ENCODE data around the gene SLC22A5. TPM values are rescaled to one million over a fixed set of nuclear protein-coding genes. Genes with fewer than 3 reads are reported as not detected.

The SLC22A5 gene
- total and polyA plus RNA-seq, 10 of the 15 experiments (the other 5 are each of a cell fraction or from before 2014, with no cell fraction given): 1.1 to 4.4 (median 2.3) TPM

DNA sequence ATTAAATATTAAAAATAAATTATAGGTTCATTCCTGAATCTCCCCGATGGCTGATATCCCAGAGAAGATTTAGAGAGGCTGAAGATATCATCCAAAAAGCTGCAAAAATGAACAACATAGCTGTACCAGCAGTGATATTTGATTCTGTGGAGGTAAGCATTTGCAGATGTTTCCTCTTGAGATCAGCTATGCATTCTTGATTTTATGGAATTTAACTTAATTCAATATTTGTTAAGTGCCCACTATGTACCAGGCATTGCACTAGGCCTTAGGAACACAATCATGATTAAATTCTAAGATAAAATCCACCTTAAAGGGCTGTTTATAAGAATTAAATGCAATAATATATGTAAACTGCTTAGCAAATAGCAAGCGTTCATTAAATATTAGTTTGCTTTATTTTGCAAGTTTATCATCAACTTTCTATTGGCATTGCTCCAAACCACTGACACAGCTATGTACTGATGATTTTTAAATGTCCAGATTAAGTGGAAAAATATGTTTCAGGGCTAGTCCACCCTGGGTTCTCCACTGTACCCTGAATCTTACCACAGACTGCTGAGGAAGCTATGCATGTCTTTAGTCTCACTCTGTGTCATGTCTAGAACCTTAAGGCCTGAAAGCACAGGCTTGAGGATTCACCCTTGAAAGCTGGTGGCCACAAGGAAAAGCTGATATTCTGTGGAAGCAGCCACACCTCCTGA lies 42.1 kb upstream of the SLC22A5 start:
- ChIA-PET SMC1A (ENCODE audit: uncharacterized antibody, unreplicated experiment) (interaction anchor here (1.1 to 1.9 kb wide), 2 partner anchors 27 to 89 kb away, joined by 3 to 4 read pairs; no protein-coding TSS in a partner anchor), POLR2A (interaction anchor here (1.0 kb wide), 1 partner anchor 33 kb away, joined by 3 read pairs; the partner anchor contains the start of gene SLC22A4), CTCF (interaction anchor here (1.3 to 5.2 kb wide), 3 partner anchors 13 to 89 kb away, joined by 3 to 24 read pairs (median 7); no protein-coding TSS in a partner anchor), RAD21 (ENCODE audit: unreplicated experiment) (interaction anchor here (0.5 to 0.6 kb wide), 2 partner anchors 67 to 669 kb away, joined by 3 read pairs; no protein-coding TSS in a partner anchor)
- Histone ChIP-seq H3K36me3 (ENCODE audit: control insufficient read depth in 2 of 2, insufficient read depth in 2 of 2, low read length in 1 of 2) (no peaks in the 10 kb centered on the region), H3K9me3 (replicated peaks; ENCODE audit: control insufficient read depth, insufficient read depth, low read length) (no peaks in the 10 kb centered on the region), H3K9ac (ENCODE audit: control insufficient read depth, insufficient read depth, low read length) (no peak overlapping the region), H3K4me3 (no peak overlapping the region), H3K4me1 (ENCODE audit: control insufficient read depth, insufficient read depth, low read length) (no peaks in the 10 kb centered on the region), H3K4me2 (ENCODE audit: control insufficient read depth, insufficient read depth) (no peak overlapping the region), H3K27ac (ENCODE audit: control insufficient read depth, insufficient read depth) (no peak overlapping the region), H2AFZ (ENCODE audit: control insufficient read depth, low read depth, low read length) (no peak overlapping the region), H3K79me2 (ENCODE audit: control insufficient read depth, insufficient read depth, low read length) (no peaks in the 10 kb centered on the region), H4K20me1 (ENCODE audit: control insufficient read depth, insufficient read depth) (no peaks in the 10 kb centered on the region), H3K27me3 (replicated peaks in 1 of 2; ENCODE audit: control insufficient read depth in 2 of 2, insufficient read depth in 2 of 2, low read length in 1 of 2) (no peaks in the 10 kb centered on the region; a peak in 1 of 4 replicates)
- in situ Hi-C loops (cut with MboI): no loop called here
- ATAC-seq (no peak), DNase-seq (ENCODE audit: low read depth, low spot score) (no peak), FAIRE-seq (no peak)
- 35% methylated on average over 2 of the region's 2 CpGs for WGBS (ENCODE audit: insufficient coverage, insufficient replicate concordance, low lambda C conversion rate, missing lambda C conversion rate)
- intact Hi-C loops (cut with micrococcal nuclease; ENCODE audit: unreplicated experiment): no loop called here
- no TSS peak for BruUV-seq (replicated peaks)
- TF ChIP-seq NFYA (IDR thresholded peaks at IDR 0.05; ENCODE audit: borderline replicate concordance, low read depth, low read length) (no peak), NRF1 (conservative IDR thresholded peaks at IDR 0.05; ENCODE audit: low read depth, low read length) (no peak), GABPA (IDR thresholded peaks at IDR 0.05; ENCODE audit: low read depth) (no peak), TCF3 (IDR thresholded peaks at IDR 0.05; ENCODE audit: borderline replicate concordance, insufficient read depth, low read depth, low read length) (no peak), CHD1 (IDR thresholded peaks at IDR 0.05; ENCODE audit: low read depth, low read length) (no peak), CBX3 (IDR thresholded peaks at IDR 0.05; ENCODE audit: borderline replicate concordance, low read depth) (no peak), CHD2 (IDR thresholded peaks at IDR 0.05; ENCODE audit: borderline replicate concordance, low read depth, low read length) (no peak), BRCA1 (IDR thresholded peaks at IDR 0.05; ENCODE audit: low read depth, low read length) (no peak)
- TF ChIP-seq, protein P1, sequence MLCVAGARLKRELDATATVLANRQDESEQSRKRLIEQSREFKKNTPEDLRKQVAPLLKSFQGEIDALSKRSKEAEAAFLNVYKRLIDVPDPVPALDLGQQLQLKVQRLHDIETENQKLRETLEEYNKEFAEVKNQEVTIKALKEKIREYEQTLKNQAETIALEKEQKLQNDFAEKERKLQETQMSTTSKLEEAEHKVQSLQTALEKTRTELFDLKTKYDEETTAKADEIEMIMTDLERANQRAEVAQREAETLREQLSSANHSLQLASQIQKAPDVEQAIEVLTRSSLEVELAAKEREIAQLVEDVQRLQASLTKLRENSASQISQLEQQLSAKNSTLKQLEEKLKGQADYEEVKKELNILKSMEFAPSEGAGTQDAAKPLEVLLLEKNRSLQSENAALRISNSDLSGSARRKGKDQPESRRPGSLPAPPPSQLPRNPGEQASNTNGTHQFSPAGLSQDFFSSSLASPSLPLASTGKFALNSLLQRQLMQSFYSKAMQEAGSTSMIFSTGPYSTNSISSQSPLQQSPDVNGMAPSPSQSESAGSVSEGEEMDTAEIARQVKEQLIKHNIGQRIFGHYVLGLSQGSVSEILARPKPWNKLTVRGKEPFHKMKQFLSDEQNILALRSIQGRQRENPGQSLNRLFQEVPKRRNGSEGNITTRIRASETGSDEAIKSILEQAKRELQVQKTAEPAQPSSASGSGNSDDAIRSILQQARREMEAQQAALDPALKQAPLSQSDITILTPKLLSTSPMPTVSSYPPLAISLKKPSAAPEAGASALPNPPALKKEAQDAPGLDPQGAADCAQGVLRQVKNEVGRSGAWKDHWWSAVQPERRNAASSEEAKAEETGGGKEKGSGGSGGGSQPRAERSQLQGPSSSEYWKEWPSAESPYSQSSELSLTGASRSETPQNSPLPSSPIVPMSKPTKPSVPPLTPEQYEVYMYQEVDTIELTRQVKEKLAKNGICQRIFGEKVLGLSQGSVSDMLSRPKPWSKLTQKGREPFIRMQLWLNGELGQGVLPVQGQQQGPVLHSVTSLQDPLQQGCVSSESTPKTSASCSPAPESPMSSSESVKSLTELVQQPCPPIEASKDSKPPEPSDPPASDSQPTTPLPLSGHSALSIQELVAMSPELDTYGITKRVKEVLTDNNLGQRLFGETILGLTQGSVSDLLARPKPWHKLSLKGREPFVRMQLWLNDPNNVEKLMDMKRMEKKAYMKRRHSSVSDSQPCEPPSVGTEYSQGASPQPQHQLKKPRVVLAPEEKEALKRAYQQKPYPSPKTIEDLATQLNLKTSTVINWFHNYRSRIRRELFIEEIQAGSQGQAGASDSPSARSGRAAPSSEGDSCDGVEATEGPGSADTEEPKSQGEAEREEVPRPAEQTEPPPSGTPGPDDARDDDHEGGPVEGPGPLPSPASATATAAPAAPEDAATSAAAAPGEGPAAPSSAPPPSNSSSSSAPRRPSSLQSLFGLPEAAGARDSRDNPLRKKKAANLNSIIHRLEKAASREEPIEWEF (IDR thresholded peaks at IDR 0.05; ENCODE audit: insufficient replicate concordance, low read depth, low read length): no peak
- TF ChIP-seq, protein P2, sequence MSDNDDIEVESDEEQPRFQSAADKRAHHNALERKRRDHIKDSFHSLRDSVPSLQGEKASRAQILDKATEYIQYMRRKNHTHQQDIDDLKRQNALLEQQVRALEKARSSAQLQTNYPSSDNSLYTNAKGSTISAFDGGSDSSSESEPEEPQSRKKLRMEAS (IDR thresholded peaks at IDR 0.05; ENCODE audit: low read depth, low read length): no peak
- TF ChIP-seq, protein P3, sequence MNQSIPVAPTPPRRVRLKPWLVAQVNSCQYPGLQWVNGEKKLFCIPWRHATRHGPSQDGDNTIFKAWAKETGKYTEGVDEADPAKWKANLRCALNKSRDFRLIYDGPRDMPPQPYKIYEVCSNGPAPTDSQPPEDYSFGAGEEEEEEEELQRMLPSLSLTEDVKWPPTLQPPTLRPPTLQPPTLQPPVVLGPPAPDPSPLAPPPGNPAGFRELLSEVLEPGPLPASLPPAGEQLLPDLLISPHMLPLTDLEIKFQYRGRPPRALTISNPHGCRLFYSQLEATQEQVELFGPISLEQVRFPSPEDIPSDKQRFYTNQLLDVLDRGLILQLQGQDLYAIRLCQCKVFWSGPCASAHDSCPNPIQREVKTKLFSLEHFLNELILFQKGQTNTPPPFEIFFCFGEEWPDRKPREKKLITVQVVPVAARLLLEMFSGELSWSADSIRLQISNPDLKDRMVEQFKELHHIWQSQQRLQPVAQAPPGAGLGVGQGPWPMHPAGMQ (IDR thresholded peaks at IDR 0.05; ENCODE audit: borderline replicate concordance): no peak
- TF ChIP-seq, protein P4, sequence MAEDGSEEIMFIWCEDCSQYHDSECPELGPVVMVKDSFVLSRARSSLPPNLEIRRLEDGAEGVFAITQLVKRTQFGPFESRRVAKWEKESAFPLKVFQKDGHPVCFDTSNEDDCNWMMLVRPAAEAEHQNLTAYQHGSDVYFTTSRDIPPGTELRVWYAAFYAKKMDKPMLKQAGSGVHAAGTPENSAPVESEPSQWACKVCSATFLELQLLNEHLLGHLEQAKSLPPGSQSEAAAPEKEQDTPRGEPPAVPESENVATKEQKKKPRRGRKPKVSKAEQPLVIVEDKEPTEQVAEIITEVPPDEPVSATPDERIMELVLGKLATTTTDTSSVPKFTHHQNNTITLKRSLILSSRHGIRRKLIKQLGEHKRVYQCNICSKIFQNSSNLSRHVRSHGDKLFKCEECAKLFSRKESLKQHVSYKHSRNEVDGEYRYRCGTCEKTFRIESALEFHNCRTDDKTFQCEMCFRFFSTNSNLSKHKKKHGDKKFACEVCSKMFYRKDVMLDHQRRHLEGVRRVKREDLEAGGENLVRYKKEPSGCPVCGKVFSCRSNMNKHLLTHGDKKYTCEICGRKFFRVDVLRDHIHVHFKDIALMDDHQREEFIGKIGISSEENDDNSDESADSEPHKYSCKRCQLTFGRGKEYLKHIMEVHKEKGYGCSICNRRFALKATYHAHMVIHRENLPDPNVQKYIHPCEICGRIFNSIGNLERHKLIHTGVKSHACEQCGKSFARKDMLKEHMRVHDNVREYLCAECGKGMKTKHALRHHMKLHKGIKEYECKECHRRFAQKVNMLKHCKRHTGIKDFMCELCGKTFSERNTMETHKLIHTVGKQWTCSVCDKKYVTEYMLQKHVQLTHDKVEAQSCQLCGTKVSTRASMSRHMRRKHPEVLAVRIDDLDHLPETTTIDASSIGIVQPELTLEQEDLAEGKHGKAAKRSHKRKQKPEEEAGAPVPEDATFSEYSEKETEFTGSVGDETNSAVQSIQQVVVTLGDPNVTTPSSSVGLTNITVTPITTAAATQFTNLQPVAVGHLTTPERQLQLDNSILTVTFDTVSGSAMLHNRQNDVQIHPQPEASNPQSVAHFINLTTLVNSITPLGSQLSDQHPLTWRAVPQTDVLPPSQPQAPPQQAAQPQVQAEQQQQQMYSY (CRISPR knock-in tag; IDR thresholded peaks at IDR 0.05): no peak

Data from GM12878 (cell line).